T-cell (primary cell): Measurements from ENCODE around the gene ZC3H12C. TPM values are rescaled to one million over a fixed set of nuclear protein-coding genes. Genes with fewer than 3 reads are reported as not detected.

Experiments used
- ATAC-seq, 4 experiments: fragments of 200-7000 bp in 3 of 4; fragments of 150-1000 bp in 1 of 4; cut with Tn5 transposase; replicated peaks in 1 of 4; 1 replicate in 3 of 4; 2 replicates in 1 of 4; pipeline ENCODE4 v1.10.0; 2021; ENCODE audit warnings: moderate library complexity in 3 of 4, mild to moderate bottlenecking in 2 of 4, moderate number of reproducible peaks in 1 of 4
- CTCF ChIA-PET, 2 donors: fragments of 300-600 bp; sonication (Branson Sonifier 250); formaldehyde crosslinking; loops; one replicate each; lab custom pipeline; 2022; ENCODE audit warnings: antibody characterized with exemption in 2 of 2; lab: Charles Lee
- POLR2A ChIA-PET, 2 donors: fragments of 300-600 bp; sonication (Branson Sonifier 250); formaldehyde crosslinking; loops; one replicate each; lab custom pipeline; 2022; ENCODE audit warnings: antibody characterized with exemption in 2 of 2; lab: Charles Lee
- DNase-seq, 35 experiments: peaks; one replicate each; pipeline versions ENCODE4 v3.0.0 to v3.0.0-alpha.2; 2013 to 2023
- H3K27ac ChIP-seq: one replicate; pipeline ENCODE4 v1.5.1; 2013; ENCODE audit warnings: low read length
- H3K27me3 ChIP-seq, 2 experiments: replicated peaks in 1 of 2; 1 replicate in 1 of 2; 2 replicates in 1 of 2; pipeline versions ENCODE4 v1.6.1 to v1.7.0; 2013; ENCODE audit warnings: low read length in 1 of 2, mixed read lengths in 1 of 2; ENCODE audit not compliant: control insufficient read depth in 2 of 2, insufficient read depth in 2 of 2; ENCODE audit errors: extremely low read depth in 1 of 2
- H3K36me3 ChIP-seq, 2 donors: 1 replicate in 1 of 2; 2 replicates in 1 of 2; pipeline versions ENCODE4 v1.6.1 to v1.7.0; 2013; ENCODE audit warnings: low read length in 1 of 2; ENCODE audit not compliant: control insufficient read depth in 2 of 2, insufficient read depth in 1 of 2; ENCODE audit errors: extremely low read depth in 1 of 2
- H3K4me1 ChIP-seq, 2 experiments: 1 replicate in 1 of 2; 2 replicates in 1 of 2; pipeline versions ENCODE4 v1.6.1 to v1.7.0; 2013; ENCODE audit warnings: low read length in 2 of 2, mixed read lengths in 1 of 2; ENCODE audit not compliant: insufficient read depth in 2 of 2, control insufficient read depth in 1 of 2; ENCODE audit errors: extremely low read depth in 1 of 2
- H3K4me3 ChIP-seq, 2 donors: 1 replicate in 1 of 2; 2 replicates in 1 of 2; pipeline versions ENCODE4 v1.5.1 to v1.7.0; 2013; ENCODE audit warnings: mild to moderate bottlenecking in 2 of 2, low read length in 1 of 2, moderate library complexity in 1 of 2; ENCODE audit not compliant: control insufficient read depth in 1 of 2; ENCODE audit errors: extremely low read depth in 1 of 2
- H3K9me3 ChIP-seq: 2 replicates; pipeline ENCODE4 v1.7.0; 2013
- H3K27ac Mint-ChIP-seq, 2 donors: one replicate each; pipeline ENCODE4 v1.8.0; 2020 to 2021; ENCODE audit warnings: mild to moderate bottlenecking in 2 of 2, mixed read lengths in 2 of 2
- H3K27me3 Mint-ChIP-seq, 2 donors: one replicate each; pipeline ENCODE4 v1.8.0; 2021 to 2022; ENCODE audit warnings: mixed read lengths in 2 of 2
- H3K36me3 Mint-ChIP-seq: one replicate; pipeline ENCODE4 v1.8.0; 2021; ENCODE audit warnings: mixed read lengths
- H3K4me1 Mint-ChIP-seq, 3 donors: one replicate each; pipeline ENCODE4 v1.8.0; 2020 to 2022; ENCODE audit warnings: mixed read lengths in 3 of 3, mild to moderate bottlenecking in 1 of 3
- H3K4me3 Mint-ChIP-seq, 3 donors: one replicate each; pipeline ENCODE4 v1.8.0; 2020 to 2022; ENCODE audit warnings: mild to moderate bottlenecking in 3 of 3, mixed read lengths in 3 of 3, moderate library complexity in 3 of 3
- H3K9me3 Mint-ChIP-seq, 3 donors: one replicate each; pipeline ENCODE4 v1.8.0; 2020 to 2022; ENCODE audit warnings: mixed read lengths in 3 of 3
- WGBS: methylation state at CpG from one replicate; pipeline ENCODE4 v1.1.5; 2013; ENCODE audit warnings: missing lambda C conversion rate; ENCODE audit not compliant: insufficient coverage; 5-methylcytosine and 5-hydroxymethylcytosine counted together
- total RNA-seq, 35 experiments: library from RNA in 6 of 35; stranded (reverse) in 6 of 35; fragments of 120-200 nt in 1 of 35; gene quantifications; one replicate each; pipeline versions ENCODE4 v1.2.1 to v1.2.4 and lab custom pipeline; 2013 to 2026

The ZC3H12C gene
- total RNA-seq, 5 donors from 2014 or later (not counting 1 experiment from before 2014, with no cell fraction given) = 0.10 to 0.23 (median 0.14) TPM

GRCh38 chr11:110160016-110160415 is 66.8 kb downstream of the ZC3H12C start:
- no peaks in the 10 kb centered on the region for H3K4me1 Mint-ChIP-seq
- no peaks in the 10 kb centered on the region for H3K36me3 Mint-ChIP-seq
- DNase-seq (no peak), ATAC-seq (no peak)
- peaks cover 3 to 4% of the 10 kb centered on the region in 2 donors for H3K27me3 Mint-ChIP-seq
- Histone ChIP-seq H3K27me3 (peaks cover 0 to 4% of the 10 kb centered on the region in 2 experiments), H3K9me3 (no peaks in the 10 kb centered on the region), H3K4me1 (no peaks in the 10 kb centered on the region), H3K27ac (no peak overlapping the region), H3K36me3 (no peaks in the 10 kb centered on the region), H3K4me3 (no peak overlapping the region)
- POLR2A ChIA-PET = no interaction called here
- H3K4me3 Mint-ChIP-seq = no peak overlapping the region
- CTCF ChIA-PET = interaction anchor here (0.6 to 1.2 kb wide), 2 partner anchors 21 to 41 kb away, joined by 3 read pairs; no protein-coding TSS in a partner anchor
- WGBS = no CpG with 5 or more reads among the region's 3 CpGs
- no peak overlapping the region for H3K27ac Mint-ChIP-seq
- no peaks in the 10 kb centered on the region for H3K9me3 Mint-ChIP-seq

- Histone ChIP-seq H3K4me3 (no peak overlapping the region), H3K4me1 (no peaks in the 10 kb centered on the region), H3K27ac (no peak overlapping the region), H3K36me3 (no peaks in the 10 kb centered on the region), H3K27me3 (peaks cover 0 to 8% of the 10 kb centered on the region in 2 experiments), H3K9me3 (no peaks in the 10 kb centered on the region)
- no peak for DNase-seq
- Mint-ChIP-seq H3K4me1 (no peaks in the 10 kb centered on the region), H3K36me3 (no peaks in the 10 kb centered on the region), H3K4me3 (no peak overlapping the region), H3K27me3 (peaks cover 3 to 4% of the 10 kb centered on the region in 2 donors), H3K27ac (no peak overlapping the region), H3K9me3 (no peaks in the 10 kb centered on the region)
- ChIA-PET CTCF (interaction anchor here (0.6 to 1.2 kb wide), 2 partner anchors 21 to 41 kb away, joined by 3 read pairs; no protein-coding TSS in a partner anchor), POLR2A (no interaction called here)
- WGBS = no CpG with 5 or more reads among the region's 2 CpGs
- no peak for ATAC-seq
Observed at GRCh38 chr11:110160437-110160836, 67.2 kb downstream of the ZC3H12C start.

GRCh38 chr11:110161061-110161460 is 67.9 kb downstream of the ZC3H12C start:
- POLR2A ChIA-PET = no interaction called here
- 92% methylated on average over 3 of the region's 9 CpGs for WGBS
- Mint-ChIP-seq H3K9me3 (no peaks in the 10 kb centered on the region), H3K36me3 (no peaks in the 10 kb centered on the region), H3K27me3 (peaks cover 3 to 4% of the 10 kb centered on the region in 2 donors), H3K4me3 (no peak overlapping the region), H3K27ac (no peak overlapping the region), H3K4me1 (no peaks in the 10 kb centered on the region)
- Histone ChIP-seq H3K9me3 (no peaks in the 10 kb centered on the region), H3K27me3 (peaks cover 0 to 8% of the 10 kb centered on the region in 2 experiments), H3K4me3 (no peak overlapping the region), H3K36me3 (no peaks in the 10 kb centered on the region), H3K4me1 (no peaks in the 10 kb centered on the region), H3K27ac (no peak overlapping the region)
- CTCF ChIA-PET = interaction anchor here in 1 of 2 donors (1.2 kb wide), 1 partner anchor 20 kb away, joined by 3 read pairs; no protein-coding TSS in a partner anchor
- ATAC-seq (no peak), DNase-seq (no peak)

GRCh38 chr11:110162216-110162615 is 69.0 kb downstream of the ZC3H12C start:
- Histone ChIP-seq H3K9me3 (no peaks in the 10 kb centered on the region), H3K27ac (no peak overlapping the region), H3K36me3 (no peaks in the 10 kb centered on the region), H3K27me3 (peaks cover 0 to 8% of the 10 kb centered on the region in 2 experiments), H3K4me3 (no peak overlapping the region), H3K4me1 (no peaks in the 10 kb centered on the region)
- ATAC-seq (no peak), DNase-seq (no peak)
- CTCF ChIA-PET = interaction anchor here in 1 of 2 donors (1.1 kb wide), 1 partner anchor 12 kb away, joined by 4 read pairs; no protein-coding TSS in a partner anchor
- H3K4me3 Mint-ChIP-seq = no peak overlapping the region
- no peaks in the 10 kb centered on the region for H3K9me3 Mint-ChIP-seq
- H3K4me1 Mint-ChIP-seq = no peaks in the 10 kb centered on the region
- H3K36me3 Mint-ChIP-seq = no peaks in the 10 kb centered on the region
- POLR2A ChIA-PET = no interaction called here
- H3K27me3 Mint-ChIP-seq = peaks cover 3 to 4% of the 10 kb centered on the region in 2 donors
- H3K27ac Mint-ChIP-seq = no peak overlapping the region

- Mint-ChIP-seq H3K27ac (no peak overlapping the region), H3K4me1 (no peaks in the 10 kb centered on the region), H3K27me3 (no peaks in the 10 kb centered on the region), H3K9me3 (no peaks in the 10 kb centered on the region), H3K36me3 (no peaks in the 10 kb centered on the region), H3K4me3 (no peak overlapping the region)
- H3K27me3 ChIP-seq = peaks cover 0 to 4% of the 10 kb centered on the region in 2 experiments
- 89% methylated on average over 16 of the region's 28 CpGs for WGBS
- no peak overlapping the region for H3K4me3 ChIP-seq
- CTCF ChIA-PET = interaction anchor here in 1 of 2 donors (0.6 kb wide), 1 partner anchor 266 kb away, joined by 3 read pairs; no protein-coding TSS in a partner anchor
- H3K36me3 ChIP-seq = no peaks in the 10 kb centered on the region
- no peak overlapping the region for H3K27ac ChIP-seq
- no peaks in the 10 kb centered on the region for H3K9me3 ChIP-seq
- no peak for ATAC-seq
- no peaks in the 10 kb centered on the region for H3K4me1 ChIP-seq
- DNase-seq = no peak
- POLR2A ChIA-PET = no interaction called here
Observed at GRCh38 chr11:110165039-110165925, 72.1 kb downstream of the ZC3H12C start.

- Mint-ChIP-seq H3K9me3 (no peaks in the 10 kb centered on the region), H3K36me3 (no peaks in the 10 kb centered on the region), H3K27me3 (peaks cover 5 to 15% of the 10 kb centered on the region in 2 donors), H3K27ac (no peak overlapping the region), H3K4me1 (no peaks in the 10 kb centered on the region), H3K4me3 (no peak overlapping the region)
- Histone ChIP-seq H3K9me3 (no peaks in the 10 kb centered on the region), H3K27me3 (peaks cover 0 to 4% of the 10 kb centered on the region in 2 experiments), H3K4me1 (no peaks in the 10 kb centered on the region), H3K4me3 (no peak overlapping the region), H3K36me3 (no peaks in the 10 kb centered on the region), H3K27ac (no peak overlapping the region)
- no peak for DNase-seq
- CTCF ChIA-PET = no interaction called here
- POLR2A ChIA-PET = no interaction called here
- no CpG with 5 or more reads among the region's 5 CpGs for WGBS
- ATAC-seq = no peak
Observed at GRCh38 chr11:110168033-110168803, 75.0 kb downstream of the ZC3H12C start.
